ENCODE data around the gene PPP1R18. TPM values are rescaled to one million over a fixed set of nuclear protein-coding genes. Genes with fewer than 3 reads are reported as not detected.

The PPP1R18 gene
- polyA plus RNA-seq, 3 donors = 58.5 to 226 (median 78.9) TPM

DNA sequence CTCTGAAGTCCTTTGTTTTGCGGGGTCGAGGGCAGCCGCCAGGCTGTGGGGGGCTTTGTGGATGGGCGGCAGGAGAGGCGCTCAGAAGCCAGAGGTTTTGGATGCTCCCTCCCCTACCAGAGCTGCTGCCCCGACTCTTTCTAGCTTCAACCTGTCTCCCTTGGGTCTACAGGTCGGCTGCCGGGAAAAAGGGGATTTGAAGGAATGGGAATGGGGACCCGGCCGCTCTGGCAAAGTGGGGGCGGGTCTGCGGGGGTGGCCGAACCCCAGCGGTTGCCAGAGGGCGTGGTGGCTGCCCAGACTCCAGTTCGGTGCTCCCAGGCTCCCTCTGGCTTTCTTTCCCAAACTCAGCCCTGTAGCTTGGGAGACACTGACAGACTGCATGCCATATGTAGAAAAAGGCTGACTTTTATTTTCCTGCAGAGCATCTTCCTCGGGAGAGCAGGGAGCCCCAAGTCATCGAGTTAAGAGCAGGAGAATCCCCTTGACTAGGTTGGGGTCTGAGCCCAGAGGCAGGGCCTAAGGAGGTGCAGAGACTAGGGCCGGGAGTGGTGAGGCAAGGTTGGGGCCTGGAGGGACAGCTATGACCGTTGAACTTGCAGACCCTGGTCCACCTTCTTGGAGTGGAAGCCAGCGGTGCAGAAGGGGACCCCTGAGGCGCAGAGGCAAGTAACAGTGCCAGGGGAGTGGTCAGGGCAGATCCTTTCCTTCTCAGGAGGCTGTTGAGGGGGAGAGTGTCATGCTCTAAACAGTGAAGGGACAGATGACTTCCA is 1.4 kb upstream of the PPP1R18 start:
- H3K9me3 ChIP-seq (replicated peaks in 1 of 2; ENCODE audit: control insufficient read depth in 1 of 2, insufficient read depth in 1 of 2, low read length in 2 of 2) = no peaks in the 10 kb centered on the region
- peaks cover 75% of the 10 kb centered on the region for H3K79me2 ChIP-seq (ENCODE audit: insufficient read depth, low read length)
- H3K4me1 ChIP-seq (ENCODE audit: control insufficient read depth in 1 of 2, insufficient read depth in 2 of 2, low read length in 2 of 2) = peaks cover 45 to 58% of the 10 kb centered on the region in 2 donors
- H3K36me3 ChIP-seq (replicated peaks in 1 of 2; ENCODE audit: control insufficient read depth in 1 of 2, insufficient read depth in 2 of 2, low read length in 2 of 2) = no peaks in the 10 kb centered on the region
- H3K27ac Mint-ChIP-seq = peak overlapping the region; percentile 93 to 99 (median 97)
- H2AFZ ChIP-seq (ENCODE audit: insufficient read depth, low read depth, low read length, poor library complexity, severe bottlenecking) = peak overlapping the region; percentile 43
- H3K9ac ChIP-seq (ENCODE audit: insufficient read depth, low read length, poor library complexity, severe bottlenecking) = peak overlapping the region; percentile 99
- peak overlapping the region; percentile 100 for H3K4me2 ChIP-seq (replicated peaks; ENCODE audit: extremely low read depth, low read length, poor library complexity, severe bottlenecking)
- H3K4me1 Mint-ChIP-seq = peaks cover 51% of the 10 kb centered on the region
- H3K27me3 ChIP-seq (ENCODE audit: control insufficient read depth in 2 of 2, insufficient read depth in 2 of 2, low read length in 2 of 2) = no peaks in the 10 kb centered on the region
- peak overlapping the region; percentile 99 for H3K27ac ChIP-seq (ENCODE audit: low read depth in 1 of 2, low read length in 2 of 2)
- peak overlapping the region; percentile 94 to 99 for H3K4me3 Mint-ChIP-seq
- intact Hi-C loops (cut with micrococcal nuclease) = loop anchor here in 1 of 2 donors (2.0 kb wide), 1 partner anchor 33 kb away; the partner anchor contains the start of gene TUBB
- 15% methylated on average over 12 of the region's 22 CpGs for WGBS (ENCODE audit: insufficient coverage)
- peaks cover 0 to 4% (median 0%) of the 10 kb centered on the region in 3 donors for H3K27me3 Mint-ChIP-seq (ENCODE audit: low read depth in 3 of 3)
- H3K9me3 Mint-ChIP-seq = no peaks in the 10 kb centered on the region
- peaks cover 12 to 25% of the 10 kb centered on the region in 2 donors for H3K36me3 Mint-ChIP-seq
- H3K4me3 ChIP-seq (replicated peaks in 1 of 3; ENCODE audit: low read depth in 2 of 3, low read length in 3 of 3) = peak overlapping the region; percentile 96 to 100 (median 96)
- peaks cover 32% of the 10 kb centered on the region for H4K20me1 ChIP-seq (ENCODE audit: insufficient read depth, low read length)
- DNase-seq = no peak
- TF ChIP-seq, protein P1, sequence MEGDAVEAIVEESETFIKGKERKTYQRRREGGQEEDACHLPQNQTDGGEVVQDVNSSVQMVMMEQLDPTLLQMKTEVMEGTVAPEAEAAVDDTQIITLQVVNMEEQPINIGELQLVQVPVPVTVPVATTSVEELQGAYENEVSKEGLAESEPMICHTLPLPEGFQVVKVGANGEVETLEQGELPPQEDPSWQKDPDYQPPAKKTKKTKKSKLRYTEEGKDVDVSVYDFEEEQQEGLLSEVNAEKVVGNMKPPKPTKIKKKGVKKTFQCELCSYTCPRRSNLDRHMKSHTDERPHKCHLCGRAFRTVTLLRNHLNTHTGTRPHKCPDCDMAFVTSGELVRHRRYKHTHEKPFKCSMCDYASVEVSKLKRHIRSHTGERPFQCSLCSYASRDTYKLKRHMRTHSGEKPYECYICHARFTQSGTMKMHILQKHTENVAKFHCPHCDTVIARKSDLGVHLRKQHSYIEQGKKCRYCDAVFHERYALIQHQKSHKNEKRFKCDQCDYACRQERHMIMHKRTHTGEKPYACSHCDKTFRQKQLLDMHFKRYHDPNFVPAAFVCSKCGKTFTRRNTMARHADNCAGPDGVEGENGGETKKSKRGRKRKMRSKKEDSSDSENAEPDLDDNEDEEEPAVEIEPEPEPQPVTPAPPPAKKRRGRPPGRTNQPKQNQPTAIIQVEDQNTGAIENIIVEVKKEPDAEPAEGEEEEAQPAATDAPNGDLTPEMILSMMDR (IDR thresholded peaks at IDR 0.05) = no peak

DNA sequence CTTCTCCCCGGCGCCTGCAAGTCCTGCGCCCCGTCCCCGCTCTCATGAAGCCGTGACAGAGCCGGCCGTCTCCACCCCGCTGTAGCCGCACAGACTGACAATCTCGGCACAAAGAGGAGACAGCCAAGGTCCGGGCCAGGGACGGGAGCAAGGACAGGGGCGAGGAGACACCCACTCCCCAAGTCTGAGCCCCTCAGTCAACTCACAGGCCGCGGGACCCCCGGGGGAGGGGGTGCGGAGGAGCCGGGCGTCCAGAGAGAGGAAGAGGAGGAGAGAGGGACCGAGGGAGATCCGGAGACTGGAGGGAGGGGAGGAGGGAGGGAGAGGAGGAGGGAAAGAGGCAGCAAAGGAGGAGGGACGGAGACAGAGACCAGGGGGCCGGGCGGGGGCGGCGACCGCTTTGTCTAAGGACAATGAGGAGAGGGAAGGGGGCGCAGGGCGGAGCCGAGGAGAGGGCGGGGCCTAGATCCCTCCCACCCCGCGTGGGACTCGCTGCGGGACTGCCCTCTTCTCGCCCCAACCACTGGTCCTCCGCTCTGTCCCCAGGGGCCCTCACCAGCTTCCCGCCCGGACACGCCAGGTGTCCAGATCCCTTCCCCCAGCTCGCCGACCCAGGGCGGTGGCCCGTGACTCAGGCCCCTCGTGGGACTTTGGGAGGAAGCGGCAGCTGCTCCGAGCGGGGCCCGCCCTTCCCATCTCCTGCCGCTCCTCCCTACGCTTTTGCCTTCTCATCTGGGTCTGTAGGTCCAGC is 638 bp upstream of the PPP1R18 start:
- Histone ChIP-seq H3K4me3 (replicated peaks in 1 of 3; ENCODE audit: low read depth in 2 of 3, low read length in 3 of 3) (peak overlapping the region; percentile 96 to 100 (median 96)), H3K79me2 (ENCODE audit: insufficient read depth, low read length) (peaks cover 83% of the 10 kb centered on the region), H3K36me3 (replicated peaks in 1 of 2; ENCODE audit: control insufficient read depth in 1 of 2, insufficient read depth in 2 of 2, low read length in 2 of 2) (no peaks in the 10 kb centered on the region), H3K4me1 (ENCODE audit: control insufficient read depth in 1 of 2, insufficient read depth in 2 of 2, low read length in 2 of 2) (peaks cover 48 to 65% of the 10 kb centered on the region in 2 donors), H3K9ac (ENCODE audit: insufficient read depth, low read length, poor library complexity, severe bottlenecking) (peak overlapping the region; percentile 99), H3K27ac (ENCODE audit: low read depth in 1 of 2, low read length in 2 of 2) (peak overlapping the region; percentile 99), H3K4me2 (replicated peaks; ENCODE audit: extremely low read depth, low read length, poor library complexity, severe bottlenecking) (peak overlapping the region; percentile 100), H2AFZ (ENCODE audit: insufficient read depth, low read depth, low read length, poor library complexity, severe bottlenecking) (peak overlapping the region; percentile 43), H4K20me1 (ENCODE audit: insufficient read depth, low read length) (peaks cover 39% of the 10 kb centered on the region), H3K27me3 (ENCODE audit: control insufficient read depth in 2 of 2, insufficient read depth in 2 of 2, low read length in 2 of 2) (no peaks in the 10 kb centered on the region), H3K9me3 (replicated peaks in 1 of 2; ENCODE audit: control insufficient read depth in 1 of 2, insufficient read depth in 1 of 2, low read length in 2 of 2) (no peaks in the 10 kb centered on the region)
- peak; percentile 91 to 98 (median 93) for DNase-seq
- Mint-ChIP-seq H3K27me3 (ENCODE audit: low read depth in 3 of 3) (peaks cover 0 to 6% (median 0%) of the 10 kb centered on the region in 3 donors), H3K4me1 (peaks cover 55% of the 10 kb centered on the region), H3K4me3 (peak overlapping the region; percentile 94 to 99), H3K9me3 (no peaks in the 10 kb centered on the region), H3K36me3 (peaks cover 17 to 29% of the 10 kb centered on the region in 2 donors), H3K27ac (peak overlapping the region; percentile 93 to 99 (median 97))
- intact Hi-C loops (cut with micrococcal nuclease) = loop anchor here in 1 of 2 donors (2.0 kb wide), 1 partner anchor 34 kb away; the partner anchor contains the start of gene TUBB
- under 1% methylated on average over 32 of the region's 52 CpGs for WGBS (ENCODE audit: insufficient coverage)
- TF ChIP-seq, protein P1 (IDR thresholded peaks at IDR 0.05) = no peak
